ENCODE measurements around the gene KRT35.
A peak's percentile ranks its signal among the peaks of the same experiment; 100 is the strongest.

KRT35 gene

GRCh38 chr17:41511116-41511515 is 30.2 kb upstream of the KRT35 start:
- no peak for DNase-seq

GRCh38 chr17:41510251-41511065 is 29.5 kb upstream of the KRT35 start:
- peak; percentile 37 for DNase-seq

- DNase-seq = no peak
Measured at GRCh38 chr17:41507315-41507880, 26.4 kb upstream of the KRT35 start.

GRCh38 chr17:41505809-41506767 is 25.1 kb upstream of the KRT35 start:
- no peak for DNase-seq

- no peak for DNase-seq
Measured at GRCh38 chr17:41505007-41505808, 24.3 kb upstream of the KRT35 start, which contains the start of gene KRT13. KRT13 (minus strand) TSS chr17:41505612; CDS start chr17:41505550, 62 bp downstream.

GRCh38 chr17:41504246-41504977 is 23.5 kb upstream of the KRT35 start:
- DNase-seq = peak; percentile 12

- no peak for DNase-seq
Measured at GRCh38 chr17:41503202-41503601, 22.3 kb upstream of the KRT35 start.

- DNase-seq = peak; percentile 55
Measured at GRCh38 chr17:41500131-41500911, 19.4 kb upstream of the KRT35 start.

GRCh38 chr17:41499714-41500113 is 18.8 kb upstream of the KRT35 start:
- DNase-seq = no peak

- DNase-seq = no peak
Measured at GRCh38 chr17:41498276-41498675, 17.3 kb upstream of the KRT35 start.

- DNase-seq = peak; percentile 88
Measured at GRCh38 chr17:41496803-41497484, 16.0 kb upstream of the KRT35 start.

- DNase-seq = no peak
Measured at GRCh38 chr17:41494524-41494923, 13.6 kb upstream of the KRT35 start.

- DNase-seq = no peak
Measured at GRCh38 chr17:41492771-41493170, 11.8 kb upstream of the KRT35 start.

GRCh38 chr17:41492351-41492750 is 11.4 kb upstream of the KRT35 start:
- DNase-seq = no peak

- DNase-seq = no peak
Measured at GRCh38 chr17:41491476-41491875, 10.5 kb upstream of the KRT35 start.

GRCh38 chr17:41490000-41490990 is 9.3 kb upstream of the KRT35 start:
- DNase-seq = no peak

GRCh38 chr17:41489531-41489930 is 8.6 kb upstream of the KRT35 start, which contains the start of gene KRT36:
KRT36 (minus strand) TSS chr17:41489910; CDS start chr17:41489864, 46 bp downstream.
- no peak for DNase-seq

GRCh38 chr17:41486809-41487530 is 6.0 kb upstream of the KRT35 start:
- DNase-seq = no peak
